ENCODE measurements around the gene IWS1. TPM values are rescaled to one million over a fixed set of nuclear protein-coding genes. Genes with fewer than 3 reads are reported as not detected.

IWS1 gene
- total and polyA plus RNA-seq, 10 of the 15 experiments (the other 5 are each of a cell fraction or from before 2014, with no cell fraction given): 21.9 to 68.9 (median 45.8) TPM

DNA sequence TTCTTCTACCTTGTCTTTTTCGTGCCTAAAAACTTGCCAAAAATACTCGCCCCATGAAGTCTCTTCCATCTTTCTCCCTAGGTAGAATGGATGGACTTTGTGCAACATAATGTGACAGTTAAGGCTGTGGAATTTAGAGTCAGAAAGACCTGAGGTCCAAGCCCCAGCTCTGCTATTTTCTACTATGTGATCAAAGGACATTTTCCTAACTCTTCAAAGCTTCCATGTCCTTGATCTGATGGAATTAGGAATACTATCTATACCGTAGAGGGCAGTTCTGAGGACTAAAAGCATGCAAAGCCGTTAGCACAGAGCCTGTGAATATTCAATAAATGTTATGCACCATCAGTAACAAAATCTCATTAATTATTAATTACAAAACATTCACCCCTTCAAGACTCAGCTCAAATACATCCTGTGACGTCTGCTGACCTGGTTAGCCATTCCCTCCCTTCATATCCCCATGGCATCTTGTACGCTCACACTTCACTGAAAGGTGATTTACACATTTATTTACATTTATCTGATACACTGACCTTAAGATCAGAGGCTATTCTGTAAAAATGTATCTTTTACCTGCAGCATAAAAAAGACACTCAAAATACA lies 15.1 kb downstream of the IWS1 start (continued):
- TF ChIP-seq, protein P1, sequence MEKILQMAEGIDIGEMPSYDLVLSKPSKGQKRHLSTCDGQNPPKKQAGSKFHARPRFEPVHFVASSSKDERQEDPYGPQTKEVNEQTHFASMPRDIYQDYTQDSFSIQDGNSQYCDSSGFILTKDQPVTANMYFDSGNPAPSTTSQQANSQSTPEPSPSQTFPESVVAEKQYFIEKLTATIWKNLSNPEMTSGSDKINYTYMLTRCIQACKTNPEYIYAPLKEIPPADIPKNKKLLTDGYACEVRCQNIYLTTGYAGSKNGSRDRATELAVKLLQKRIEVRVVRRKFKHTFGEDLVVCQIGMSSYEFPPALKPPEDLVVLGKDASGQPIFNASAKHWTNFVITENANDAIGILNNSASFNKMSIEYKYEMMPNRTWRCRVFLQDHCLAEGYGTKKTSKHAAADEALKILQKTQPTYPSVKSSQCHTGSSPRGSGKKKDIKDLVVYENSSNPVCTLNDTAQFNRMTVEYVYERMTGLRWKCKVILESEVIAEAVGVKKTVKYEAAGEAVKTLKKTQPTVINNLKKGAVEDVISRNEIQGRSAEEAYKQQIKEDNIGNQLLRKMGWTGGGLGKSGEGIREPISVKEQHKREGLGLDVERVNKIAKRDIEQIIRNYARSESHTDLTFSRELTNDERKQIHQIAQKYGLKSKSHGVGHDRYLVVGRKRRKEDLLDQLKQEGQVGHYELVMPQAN (conservative IDR thresholded peaks at IDR 0.05): no peak
- TF ChIP-seq, protein P2, sequence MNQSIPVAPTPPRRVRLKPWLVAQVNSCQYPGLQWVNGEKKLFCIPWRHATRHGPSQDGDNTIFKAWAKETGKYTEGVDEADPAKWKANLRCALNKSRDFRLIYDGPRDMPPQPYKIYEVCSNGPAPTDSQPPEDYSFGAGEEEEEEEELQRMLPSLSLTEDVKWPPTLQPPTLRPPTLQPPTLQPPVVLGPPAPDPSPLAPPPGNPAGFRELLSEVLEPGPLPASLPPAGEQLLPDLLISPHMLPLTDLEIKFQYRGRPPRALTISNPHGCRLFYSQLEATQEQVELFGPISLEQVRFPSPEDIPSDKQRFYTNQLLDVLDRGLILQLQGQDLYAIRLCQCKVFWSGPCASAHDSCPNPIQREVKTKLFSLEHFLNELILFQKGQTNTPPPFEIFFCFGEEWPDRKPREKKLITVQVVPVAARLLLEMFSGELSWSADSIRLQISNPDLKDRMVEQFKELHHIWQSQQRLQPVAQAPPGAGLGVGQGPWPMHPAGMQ (IDR thresholded peaks at IDR 0.05; ENCODE audit: borderline replicate concordance): no peak
- no peak for TF ChIP-seq NFYB (IDR thresholded peaks at IDR 0.05; ENCODE audit: insufficient read depth, low read depth, low read length)

DNA sequence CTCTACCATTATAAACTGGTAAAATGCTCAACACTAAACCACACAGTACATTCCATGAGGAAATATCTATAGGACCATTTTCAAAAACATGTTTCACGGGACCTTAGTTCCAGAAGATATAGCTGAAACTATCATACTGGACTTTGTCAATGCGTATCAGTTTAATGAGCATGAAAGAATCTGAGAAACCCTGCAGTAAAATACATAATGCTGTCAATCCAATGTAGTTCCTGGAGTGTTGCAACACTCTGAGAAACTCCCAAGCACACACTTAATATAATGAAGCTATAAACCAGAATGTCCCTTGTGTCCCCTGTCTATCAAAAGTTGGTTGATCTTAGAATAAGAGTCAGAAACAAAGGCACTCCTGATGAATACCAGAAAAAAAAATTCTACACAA lies 16.2 kb downstream of the IWS1 start:
- 100% methylated on average over 2 of the region's 2 CpGs for WGBS (ENCODE audit: insufficient coverage, insufficient replicate concordance, low lambda C conversion rate, missing lambda C conversion rate)
- TF ChIP-seq, protein P3, sequence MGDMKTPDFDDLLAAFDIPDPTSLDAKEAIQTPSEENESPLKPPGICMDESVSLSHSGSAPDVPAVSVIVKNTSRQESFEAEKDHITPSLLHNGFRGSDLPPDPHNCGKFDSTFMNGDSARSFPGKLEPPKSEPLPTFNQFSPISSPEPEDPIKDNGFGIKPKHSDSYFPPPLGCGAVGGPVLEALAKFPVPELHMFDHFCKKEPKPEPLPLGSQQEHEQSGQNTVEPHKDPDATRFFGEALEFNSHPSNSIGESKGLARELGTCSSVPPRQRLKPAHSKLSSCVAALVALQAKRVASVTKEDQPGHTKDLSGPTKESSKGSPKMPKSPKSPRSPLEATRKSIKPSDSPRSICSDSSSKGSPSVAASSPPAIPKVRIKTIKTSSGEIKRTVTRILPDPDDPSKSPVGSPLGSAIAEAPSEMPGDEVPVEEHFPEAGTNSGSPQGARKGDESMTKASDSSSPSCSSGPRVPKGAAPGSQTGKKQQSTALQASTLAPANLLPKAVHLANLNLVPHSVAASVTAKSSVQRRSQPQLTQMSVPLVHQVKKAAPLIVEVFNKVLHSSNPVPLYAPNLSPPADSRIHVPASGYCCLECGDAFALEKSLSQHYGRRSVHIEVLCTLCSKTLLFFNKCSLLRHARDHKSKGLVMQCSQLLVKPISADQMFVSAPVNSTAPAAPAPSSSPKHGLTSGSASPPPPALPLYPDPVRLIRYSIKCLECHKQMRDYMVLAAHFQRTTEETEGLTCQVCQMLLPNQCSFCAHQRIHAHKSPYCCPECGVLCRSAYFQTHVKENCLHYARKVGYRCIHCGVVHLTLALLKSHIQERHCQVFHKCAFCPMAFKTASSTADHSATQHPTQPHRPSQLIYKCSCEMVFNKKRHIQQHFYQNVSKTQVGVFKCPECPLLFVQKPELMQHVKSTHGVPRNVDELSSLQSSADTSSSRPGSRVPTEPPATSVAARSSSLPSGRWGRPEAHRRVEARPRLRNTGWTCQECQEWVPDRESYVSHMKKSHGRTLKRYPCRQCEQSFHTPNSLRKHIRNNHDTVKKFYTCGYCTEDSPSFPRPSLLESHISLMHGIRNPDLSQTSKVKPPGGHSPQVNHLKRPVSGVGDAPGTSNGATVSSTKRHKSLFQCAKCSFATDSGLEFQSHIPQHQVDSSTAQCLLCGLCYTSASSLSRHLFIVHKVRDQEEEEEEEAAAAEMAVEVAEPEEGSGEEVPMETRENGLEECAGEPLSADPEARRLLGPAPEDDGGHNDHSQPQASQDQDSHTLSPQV (IDR thresholded peaks at IDR 0.05): no peak
- no peak for TF ChIP-seq GATAD2B (conservative IDR thresholded peaks at IDR 0.05; ENCODE audit: low read depth)
- TF ChIP-seq, protein P4, sequence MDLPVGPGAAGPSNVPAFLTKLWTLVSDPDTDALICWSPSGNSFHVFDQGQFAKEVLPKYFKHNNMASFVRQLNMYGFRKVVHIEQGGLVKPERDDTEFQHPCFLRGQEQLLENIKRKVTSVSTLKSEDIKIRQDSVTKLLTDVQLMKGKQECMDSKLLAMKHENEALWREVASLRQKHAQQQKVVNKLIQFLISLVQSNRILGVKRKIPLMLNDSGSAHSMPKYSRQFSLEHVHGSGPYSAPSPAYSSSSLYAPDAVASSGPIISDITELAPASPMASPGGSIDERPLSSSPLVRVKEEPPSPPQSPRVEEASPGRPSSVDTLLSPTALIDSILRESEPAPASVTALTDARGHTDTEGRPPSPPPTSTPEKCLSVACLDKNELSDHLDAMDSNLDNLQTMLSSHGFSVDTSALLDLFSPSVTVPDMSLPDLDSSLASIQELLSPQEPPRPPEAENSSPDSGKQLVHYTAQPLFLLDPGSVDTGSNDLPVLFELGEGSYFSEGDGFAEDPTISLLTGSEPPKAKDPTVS (IDR thresholded peaks at IDR 0.05; ENCODE audit: low read depth, low read length): no peak
- TF ChIP-seq, protein P5, sequence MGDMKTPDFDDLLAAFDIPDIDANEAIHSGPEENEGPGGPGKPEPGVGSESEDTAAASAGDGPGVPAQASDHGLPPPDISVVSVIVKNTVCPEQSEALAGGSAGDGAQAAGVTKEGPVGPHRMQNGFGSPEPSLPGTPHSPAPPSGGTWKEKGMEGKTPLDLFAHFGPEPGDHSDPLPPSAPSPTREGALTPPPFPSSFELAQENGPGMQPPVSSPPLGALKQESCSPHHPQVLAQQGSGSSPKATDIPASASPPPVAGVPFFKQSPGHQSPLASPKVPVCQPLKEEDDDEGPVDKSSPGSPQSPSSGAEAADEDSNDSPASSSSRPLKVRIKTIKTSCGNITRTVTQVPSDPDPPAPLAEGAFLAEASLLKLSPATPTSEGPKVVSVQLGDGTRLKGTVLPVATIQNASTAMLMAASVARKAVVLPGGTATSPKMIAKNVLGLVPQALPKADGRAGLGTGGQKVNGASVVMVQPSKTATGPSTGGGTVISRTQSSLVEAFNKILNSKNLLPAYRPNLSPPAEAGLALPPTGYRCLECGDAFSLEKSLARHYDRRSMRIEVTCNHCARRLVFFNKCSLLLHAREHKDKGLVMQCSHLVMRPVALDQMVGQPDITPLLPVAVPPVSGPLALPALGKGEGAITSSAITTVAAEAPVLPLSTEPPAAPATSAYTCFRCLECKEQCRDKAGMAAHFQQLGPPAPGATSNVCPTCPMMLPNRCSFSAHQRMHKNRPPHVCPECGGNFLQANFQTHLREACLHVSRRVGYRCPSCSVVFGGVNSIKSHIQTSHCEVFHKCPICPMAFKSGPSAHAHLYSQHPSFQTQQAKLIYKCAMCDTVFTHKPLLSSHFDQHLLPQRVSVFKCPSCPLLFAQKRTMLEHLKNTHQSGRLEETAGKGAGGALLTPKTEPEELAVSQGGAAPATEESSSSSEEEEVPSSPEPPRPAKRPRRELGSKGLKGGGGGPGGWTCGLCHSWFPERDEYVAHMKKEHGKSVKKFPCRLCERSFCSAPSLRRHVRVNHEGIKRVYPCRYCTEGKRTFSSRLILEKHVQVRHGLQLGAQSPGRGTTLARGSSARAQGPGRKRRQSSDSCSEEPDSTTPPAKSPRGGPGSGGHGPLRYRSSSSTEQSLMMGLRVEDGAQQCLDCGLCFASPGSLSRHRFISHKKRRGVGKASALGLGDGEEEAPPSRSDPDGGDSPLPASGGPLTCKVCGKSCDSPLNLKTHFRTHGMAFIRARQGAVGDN (IDR thresholded peaks at IDR 0.05): no peak

More for the DNA sequence above, 16.2 kb downstream of the IWS1 start:
- ChIA-PET CTCF (interaction anchor here (0.6 to 1.9 kb wide), 3 partner anchors 16 to 141 kb away, joined by 3 to 8 read pairs (median 6); partner anchors contain the start of gene IWS1), RAD21 (ENCODE audit: unreplicated experiment) (no interaction called here), SMC1A (ENCODE audit: uncharacterized antibody, unreplicated experiment) (interaction anchor here (0.6 to 1.2 kb wide), 3 partner anchors 9 to 129 kb away, joined by 3 to 7 read pairs (median 3); no protein-coding TSS in a partner anchor), POLR2A (no interaction called here)
- Histone ChIP-seq H3K4me1 (ENCODE audit: control insufficient read depth, insufficient read depth, low read length) (no peaks in the 10 kb centered on the region), H3K27me3 (replicated peaks in 1 of 2; ENCODE audit: control insufficient read depth in 2 of 2, insufficient read depth in 2 of 2, low read length in 1 of 2) (no peaks in the 10 kb centered on the region), H2AFZ (ENCODE audit: control insufficient read depth, low read depth, low read length) (no peak overlapping the region), H3K9ac (ENCODE audit: control insufficient read depth, insufficient read depth, low read length) (no peak overlapping the region), H3K79me2 (ENCODE audit: control insufficient read depth, insufficient read depth, low read length) (peaks cover 50% of the 10 kb centered on the region), H3K9me3 (replicated peaks; ENCODE audit: control insufficient read depth, insufficient read depth, low read length) (no peaks in the 10 kb centered on the region), H3K36me3 (ENCODE audit: control insufficient read depth in 2 of 2, insufficient read depth in 2 of 2, low read length in 1 of 2) (peaks cover 7 to 10% of the 10 kb centered on the region in 2 experiments), H3K4me3 (no peak overlapping the region), H3K4me2 (ENCODE audit: control insufficient read depth, insufficient read depth) (no peak overlapping the region), H4K20me1 (ENCODE audit: control insufficient read depth, insufficient read depth) (0 out of 2 replicates have a peak, but pooled peaks cover 2% of the 10 kb centered on the region), H3K27ac (ENCODE audit: control insufficient read depth, insufficient read depth) (no peak overlapping the region)
- in situ Hi-C loops (cut with MboI) (no loop called here), intact Hi-C loops (cut with micrococcal nuclease; ENCODE audit: unreplicated experiment) (no loop called here)
- DNase-seq (ENCODE audit: low read depth, low spot score) (no peak), FAIRE-seq (no peak), ATAC-seq (no peak)
- BruUV-seq (replicated peaks): no TSS peak

Measured in GM12878 (cell line).